Neural cell (in vitro differentiated cells): ENCODE measurements around the gene ALDH8A1. TPM values are rescaled to one million over a fixed set of nuclear protein-coding genes. Genes with fewer than 3 reads are reported as not detected.

Experiments
- H2AFZ ChIP-seq: fragments of 200-600, 300-800 bp; sonication (generic), shearing (Covaris generic); 2 replicates; pipeline ENCODE4 v1.6.0; 2014; ENCODE audit warnings: low read depth, mild to moderate bottlenecking, antibody characterized with exemption, low read length, moderate library complexity
- H3F3A ChIP-seq: fragments of 200-600 bp; shearing (Covaris generic); 2 replicates; pipeline ENCODE4 v1.6.1; 2016; ENCODE audit warnings: mild to moderate bottlenecking, moderate library complexity, mixed read lengths, antibody characterized with exemption, low read length; ENCODE audit not compliant: insufficient read depth, poor library complexity, severe bottlenecking
- H3K27ac ChIP-seq: fragments of 200-600, 300-800 bp; sonication (generic), shearing (Covaris generic); 2 replicates; pipeline ENCODE4 v1.5.1; 2014; ENCODE audit warnings: mild to moderate bottlenecking, low read length, moderate library complexity
- H3K27me3 ChIP-seq: fragments of 300-800, 200-600 bp; sonication (generic), shearing (Covaris generic); 2 replicates; pipeline ENCODE4 v1.6.0; 2014; ENCODE audit warnings: mild to moderate bottlenecking, low read depth, low read length, moderate library complexity; ENCODE audit not compliant: insufficient read depth
- H3K36me3 ChIP-seq: fragments of 300-800, 200-600 bp; sonication (generic), shearing (Covaris generic); 2 replicates; pipeline ENCODE4 v1.5.1; 2014; ENCODE audit warnings: mild to moderate bottlenecking, antibody characterized with exemption, low read length, moderate library complexity; ENCODE audit not compliant: insufficient read depth
- H3K4me2 ChIP-seq: fragments of 300-800, 200-600 bp; sonication (generic), shearing (Covaris generic); 2 replicates; pipeline ENCODE4 v1.6.0; 2014; ENCODE audit warnings: mild to moderate bottlenecking, low read length
- H3K4me3 ChIP-seq: fragments of 300-800, 200-600 bp; sonication (generic), shearing (Covaris generic); 2 replicates; pipeline ENCODE4 v1.5.1; 2014; ENCODE audit warnings: mild to moderate bottlenecking, low read length, moderate library complexity
- H3K79me2 ChIP-seq: fragments of 200-600 bp; shearing (Covaris generic); replicated peaks from 2 replicates; pipeline ENCODE4 v1.6.0; 2014; ENCODE audit warnings: mild to moderate bottlenecking, low read length, moderate library complexity; ENCODE audit not compliant: insufficient read depth
- H3K9ac ChIP-seq: fragments of 300-800, 200-600 bp; sonication (generic), shearing (Covaris generic); 2 replicates; pipeline ENCODE4 v1.6.1; 2016; ENCODE audit warnings: mild to moderate bottlenecking, low read length, mixed read lengths
- H3K9me2 ChIP-seq: fragments of 200-600 bp; shearing (Covaris generic); 2 replicates; pipeline ENCODE4 v1.6.1; 2016; ENCODE audit warnings: mild to moderate bottlenecking, low read length, mixed read lengths; ENCODE audit not compliant: insufficient read depth
- H3K9me3 ChIP-seq: fragments of 200-600, 300-800 bp; sonication (generic), shearing (Covaris generic); 2 replicates; pipeline ENCODE4 v1.6.1; 2016; ENCODE audit warnings: mild to moderate bottlenecking, mixed run types, low read length, moderate library complexity, mixed read lengths
- H4K20me1 ChIP-seq: fragments of 200-600 bp; shearing (Covaris generic); 2 replicates; pipeline ENCODE4 v1.6.1; 2016; ENCODE audit warnings: mild to moderate bottlenecking, mixed run types; ENCODE audit not compliant: insufficient read depth
- CTCF ChIP-seq: fragments of 450-650 bp; IDR thresholded peaks from 2 replicates; pipeline ENCODE4 v1.5.1; 2014; ENCODE audit warnings: antibody characterized with exemption, mild to moderate bottlenecking, moderate library complexity; ENCODE audit not compliant: poor library complexity, severe bottlenecking
- EP300 ChIP-seq: fragments of 450-650 bp; conservative IDR thresholded peaks from 2 replicates; pipeline ENCODE4 v1.6.1; 2014; ENCODE audit warnings: antibody characterized with exemption, mild to moderate bottlenecking, moderate library complexity; ENCODE audit not compliant: poor library complexity, severe bottlenecking
- EZH2 ChIP-seq: fragments of 200-600, 300-800 bp; shearing (Covaris generic), sonication (generic); IDR thresholded peaks from 2 replicates; pipeline ENCODE4 v1.6.1; 2014; ENCODE audit warnings: antibody characterized with exemption, low read length, borderline replicate concordance, mild to moderate bottlenecking; ENCODE audit not compliant: insufficient read depth, poor library complexity, severe bottlenecking
- POLR2AphosphoS5 ChIP-seq: IDR thresholded peaks from 2 replicates; pipeline ENCODE4 v1.6.1; 2012
- RAD21 ChIP-seq: fragments of 450-650 bp; conservative IDR thresholded peaks from 2 replicates; pipeline ENCODE4 v1.6.1; 2014; ENCODE audit warnings: antibody characterized with exemption, mild to moderate bottlenecking, moderate library complexity
- SMC3 ChIP-seq: fragments of 450-650 bp; conservative IDR thresholded peaks from 2 replicates; pipeline ENCODE4 v1.6.1; 2014; ENCODE audit warnings: antibody characterized with exemption, mild to moderate bottlenecking, moderate library complexity; ENCODE audit not compliant: poor library complexity
- polyA plus RNA-seq: library from polyadenylated mRNA; depleted of rRNA; stranded (reverse); fragments of >200 nt; gene quantifications from 2 replicates; pipeline ENCODE4 v1.2.3, GENCODE V29; 2014
- TF ChIP-seq, protein P1 (sequence below): IDR thresholded peaks from 2 replicates; pipeline ENCODE4 v1.6.1; 2012; ENCODE audit warnings: borderline replicate concordance

Gene ALDH8A1
- polyA plus RNA-seq, 1 donor from 2014 or later = 6.9 TPM

DNA sequence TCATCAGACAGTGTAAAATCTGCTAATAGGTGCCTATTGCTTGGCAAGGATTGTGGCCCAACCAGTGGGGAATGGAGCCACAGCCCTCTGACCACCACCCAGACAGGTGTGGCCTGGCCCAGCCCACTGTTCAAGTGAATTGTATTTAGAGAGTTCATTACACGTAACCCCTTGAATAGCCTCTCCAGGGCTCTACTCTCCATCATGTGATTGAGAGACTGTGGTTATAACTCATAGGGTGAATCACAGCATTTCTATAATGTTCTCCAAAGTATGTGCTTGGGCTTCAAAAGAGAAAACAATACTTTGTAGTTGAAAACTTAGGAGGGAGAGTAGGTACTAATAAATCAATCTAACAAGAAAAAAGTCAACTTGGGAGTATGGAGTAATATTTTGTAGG, 38.4 kb downstream of the ALDH8A1 start:
- no peaks in the 10 kb centered on the region for H3K27me3 ChIP-seq
- H3K79me2 ChIP-seq = no peaks in the 10 kb centered on the region
- no peak overlapping the region for H3K9ac ChIP-seq
- H3K9me2 ChIP-seq = no peaks in the 10 kb centered on the region
- no peak overlapping the region for H3K4me2 ChIP-seq
- H3K9me3 ChIP-seq = no peaks in the 10 kb centered on the region
- no peaks in the 10 kb centered on the region for H3K36me3 ChIP-seq
- no peak overlapping the region for H2AFZ ChIP-seq
- no peak overlapping the region for H3K27ac ChIP-seq
- no peak overlapping the region for H3K4me3 ChIP-seq
- TF ChIP-seq EP300 (no peak), SMC3 (no peak), CTCF (no peak), RAD21 (no peak)
- TF ChIP-seq, protein P1, sequence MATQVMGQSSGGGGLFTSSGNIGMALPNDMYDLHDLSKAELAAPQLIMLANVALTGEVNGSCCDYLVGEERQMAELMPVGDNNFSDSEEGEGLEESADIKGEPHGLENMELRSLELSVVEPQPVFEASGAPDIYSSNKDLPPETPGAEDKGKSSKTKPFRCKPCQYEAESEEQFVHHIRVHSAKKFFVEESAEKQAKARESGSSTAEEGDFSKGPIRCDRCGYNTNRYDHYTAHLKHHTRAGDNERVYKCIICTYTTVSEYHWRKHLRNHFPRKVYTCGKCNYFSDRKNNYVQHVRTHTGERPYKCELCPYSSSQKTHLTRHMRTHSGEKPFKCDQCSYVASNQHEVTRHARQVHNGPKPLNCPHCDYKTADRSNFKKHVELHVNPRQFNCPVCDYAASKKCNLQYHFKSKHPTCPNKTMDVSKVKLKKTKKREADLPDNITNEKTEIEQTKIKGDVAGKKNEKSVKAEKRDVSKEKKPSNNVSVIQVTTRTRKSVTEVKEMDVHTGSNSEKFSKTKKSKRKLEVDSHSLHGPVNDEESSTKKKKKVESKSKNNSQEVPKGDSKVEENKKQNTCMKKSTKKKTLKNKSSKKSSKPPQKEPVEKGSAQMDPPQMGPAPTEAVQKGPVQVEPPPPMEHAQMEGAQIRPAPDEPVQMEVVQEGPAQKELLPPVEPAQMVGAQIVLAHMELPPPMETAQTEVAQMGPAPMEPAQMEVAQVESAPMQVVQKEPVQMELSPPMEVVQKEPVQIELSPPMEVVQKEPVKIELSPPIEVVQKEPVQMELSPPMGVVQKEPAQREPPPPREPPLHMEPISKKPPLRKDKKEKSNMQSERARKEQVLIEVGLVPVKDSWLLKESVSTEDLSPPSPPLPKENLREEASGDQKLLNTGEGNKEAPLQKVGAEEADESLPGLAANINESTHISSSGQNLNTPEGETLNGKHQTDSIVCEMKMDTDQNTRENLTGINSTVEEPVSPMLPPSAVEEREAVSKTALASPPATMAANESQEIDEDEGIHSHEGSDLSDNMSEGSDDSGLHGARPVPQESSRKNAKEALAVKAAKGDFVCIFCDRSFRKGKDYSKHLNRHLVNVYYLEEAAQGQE = no peak
- H3F3A ChIP-seq = no peaks in the 10 kb centered on the region
- H4K20me1 ChIP-seq = no peaks in the 10 kb centered on the region

DNA sequence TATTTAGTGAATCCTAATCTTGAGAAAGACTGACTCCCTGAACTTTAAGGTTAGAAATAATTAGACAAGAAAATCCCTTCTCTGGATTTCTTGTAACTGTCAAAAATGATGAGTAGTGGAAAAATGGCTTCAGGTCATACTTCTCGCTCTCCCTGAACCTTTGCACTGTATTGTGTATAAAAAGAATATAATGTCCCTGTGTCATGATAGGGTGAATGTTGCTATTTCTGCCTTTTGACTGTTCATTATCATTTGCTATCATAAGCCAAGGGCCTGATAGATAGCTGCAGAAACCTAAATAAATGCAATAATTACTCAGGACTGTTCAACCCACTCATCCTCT, 39.3 kb downstream of the ALDH8A1 start:
- no peaks in the 10 kb centered on the region for H3K36me3 ChIP-seq
- no peak overlapping the region for H3K9ac ChIP-seq
- TF ChIP-seq CTCF (no peak), SMC3 (no peak), EZH2 (no peak), POLR2AphosphoS5 (no peak)
- TF ChIP-seq, protein P1 = no peak
- no peaks in the 10 kb centered on the region for H3K9me2 ChIP-seq
- H3K4me2 ChIP-seq = no peak overlapping the region
- no peaks in the 10 kb centered on the region for H4K20me1 ChIP-seq
- no peak overlapping the region for H2AFZ ChIP-seq
- H3K27me3 ChIP-seq = no peaks in the 10 kb centered on the region
- H3K4me3 ChIP-seq = no peak overlapping the region
- H3F3A ChIP-seq = no peaks in the 10 kb centered on the region
- H3K79me2 ChIP-seq = no peaks in the 10 kb centered on the region
- H3K9me3 ChIP-seq = no peaks in the 10 kb centered on the region
- H3K27ac ChIP-seq = no peak overlapping the region
